OCI-LY7 (cell line): ENCODE results near the gene FBH1.

Experiments
- CTCF ChIP-seq: fragments of 200-600 bp; sonication (generic); conservative IDR thresholded peaks from 2 replicates; pipeline ENCODE4 v1.5.1; 2014; ENCODE audit warnings: mild to moderate bottlenecking, antibody characterized with exemption, low read length, moderate library complexity, mixed read lengths
- EZH2phosphoT487 ChIP-seq: fragments of 200-600 bp; sonication (generic); IDR thresholded peaks from 2 replicates; pipeline ENCODE4 v1.6.1; 2018; ENCODE audit warnings: low read depth, borderline replicate concordance, mild to moderate bottlenecking, mixed run types, antibody characterized with exemption, low read length, moderate library complexity, mixed read lengths

- TF ChIP-seq CTCF (no peak), EZH2phosphoT487 (no peak)
Observed at GRCh38 chr10:5897053-5897340, 7.0 kb downstream of the FBH1 start.
